ENCODE results near the gene ZNF764. TPM values are rescaled to one million over a fixed set of nuclear protein-coding genes. Genes with fewer than 3 reads are reported as not detected.
"Not testable (repeated sequence)": the region's sequence is repeated elsewhere in the genome, so short reads cannot be mapped to it uniquely, and the experiment has no call there.

ZNF764 gene
- polyA plus RNA-seq, 1 donor (not counting 4 experiments of a cell fraction or from before 2014, with no cell fraction given) = 1.6 TPM

- DNase-seq (ENCODE audit: low read depth, low spot score) = no peak
- dilution Hi-C loops (cut with MboI; ENCODE audit: extremely low pct_ligation_motif_present, low sequenced_read_pairs) = no loop called here
Observed at GRCh38 chr16:30600215-30600614, 42.0 kb upstream of the ZNF764 start.

GRCh38 chr16:30592871-30593270 lies 34.7 kb upstream of the ZNF764 start:
- H3K9me1 ChIP-seq (ENCODE audit: control insufficient read depth, extremely low read depth, insufficient read depth, low read length) = no peaks in the 10 kb centered on the region
- dilution Hi-C loops (cut with MboI; ENCODE audit: extremely low pct_ligation_motif_present, low sequenced_read_pairs) = no loop called here

More at GRCh38 chr16:30600215-30600614, 42.0 kb upstream of the ZNF764 start:
- no peak overlapping the region for H2AFZ ChIP-seq (ENCODE audit: control insufficient read depth, low read length)
- H4K20me1 ChIP-seq (ENCODE audit: control insufficient read depth, extremely low read depth, insufficient read depth, low read length) = no peaks in the 10 kb centered on the region
- no peak for TF ChIP-seq CTCF (optimal IDR thresholded peaks at IDR 0.05 in 1 of 3, IDR thresholded peaks at IDR 0.05 in 1 of 3, conservative IDR thresholded peaks at IDR 0.05 in 1 of 3; ENCODE audit: extremely low read depth in 1 of 3, insufficient read depth in 2 of 3, low read length in 3 of 3)
- TF ChIP-seq EZH2 (IDR thresholded peaks at IDR 0.05; ENCODE audit: low read length) = no peak
- H3K4me2 ChIP-seq (ENCODE audit: control insufficient read depth, extremely low read depth, insufficient read depth, low read depth, low read length) = no peak overlapping the region
- H3K36me3 ChIP-seq (ENCODE audit: control insufficient read depth in 2 of 2, extremely low read depth in 1 of 2, insufficient read depth in 2 of 2, low read length in 2 of 2) = peaks cover 9 to 10% of the 10 kb centered on the region in 2 experiments
- no peaks in the 10 kb centered on the region for H3K27me3 ChIP-seq (ENCODE audit: control insufficient read depth, extremely low read depth, insufficient read depth, low read length)
- H3K9me3 ChIP-seq (ENCODE audit: control insufficient read depth, low read depth, low read length) = no peaks in the 10 kb centered on the region
- H3K27ac ChIP-seq (ENCODE audit: control insufficient read depth, insufficient read depth, low read length) = no peak overlapping the region
- H3K9me1 ChIP-seq (ENCODE audit: control insufficient read depth, extremely low read depth, insufficient read depth, low read length) = no peaks in the 10 kb centered on the region
- H3K79me2 ChIP-seq (ENCODE audit: control insufficient read depth, insufficient read depth, low read length) = no peaks in the 10 kb centered on the region
- no peak overlapping the region for H3K4me3 ChIP-seq (ENCODE audit: control insufficient read depth in 2 of 3, extremely low read depth in 1 of 3, insufficient read depth in 2 of 3, low read depth in 1 of 3, low read length in 3 of 3)
- H3K4me1 ChIP-seq (ENCODE audit: control insufficient read depth, extremely low read depth, insufficient read depth, low read length) = peaks cover 14% of the 10 kb centered on the region
- no peak for FAIRE-seq
- H3K9ac ChIP-seq (ENCODE audit: control insufficient read depth, extremely low read depth, insufficient read depth, low read length) = no peak overlapping the region

GRCh38 chr16:30590869-30591268 lies 32.7 kb upstream of the ZNF764 start:
- H2AFZ ChIP-seq (ENCODE audit: control insufficient read depth, low read length); DNase-seq (ENCODE audit: low read depth, low spot score); H3K9me1 ChIP-seq (ENCODE audit: control insufficient read depth, extremely low read depth, insufficient read depth, low read length); H3K27ac ChIP-seq (ENCODE audit: control insufficient read depth, insufficient read depth, low read length); FAIRE-seq; H3K4me2 ChIP-seq (ENCODE audit: control insufficient read depth, extremely low read depth, insufficient read depth, low read depth, low read length); H3K4me3 ChIP-seq (ENCODE audit: control insufficient read depth in 2 of 3, extremely low read depth in 1 of 3, insufficient read depth in 2 of 3, low read depth in 1 of 3, low read length in 3 of 3); H3K9ac ChIP-seq (ENCODE audit: control insufficient read depth, extremely low read depth, insufficient read depth, low read length); H3K36me3 ChIP-seq (ENCODE audit: control insufficient read depth in 2 of 2, extremely low read depth in 1 of 2, insufficient read depth in 2 of 2, low read length in 2 of 2); H3K27me3 ChIP-seq (ENCODE audit: control insufficient read depth, extremely low read depth, insufficient read depth, low read length); H4K20me1 ChIP-seq (ENCODE audit: control insufficient read depth, extremely low read depth, insufficient read depth, low read length); dilution Hi-C loops (cut with MboI; ENCODE audit: extremely low pct_ligation_motif_present, low sequenced_read_pairs); H3K79me2 ChIP-seq (ENCODE audit: control insufficient read depth, insufficient read depth, low read length); H3K4me1 ChIP-seq (ENCODE audit: control insufficient read depth, extremely low read depth, insufficient read depth, low read length); H3K9me3 ChIP-seq (ENCODE audit: control insufficient read depth, low read depth, low read length): not testable (repeated sequence)

More at GRCh38 chr16:30592871-30593270, 34.7 kb upstream of the ZNF764 start:
- Histone ChIP-seq H3K27me3 (ENCODE audit: control insufficient read depth, extremely low read depth, insufficient read depth, low read length) (no peaks in the 10 kb centered on the region), H3K9ac (ENCODE audit: control insufficient read depth, extremely low read depth, insufficient read depth, low read length) (no peak overlapping the region), H3K27ac (ENCODE audit: control insufficient read depth, insufficient read depth, low read length) (no peak overlapping the region), H3K4me3 (ENCODE audit: control insufficient read depth in 2 of 3, extremely low read depth in 1 of 3, insufficient read depth in 2 of 3, low read depth in 1 of 3, low read length in 3 of 3) (no peak overlapping the region), H3K79me2 (ENCODE audit: control insufficient read depth, insufficient read depth, low read length) (no peaks in the 10 kb centered on the region), H3K4me1 (ENCODE audit: control insufficient read depth, extremely low read depth, insufficient read depth, low read length) (no peaks in the 10 kb centered on the region), H2AFZ (ENCODE audit: control insufficient read depth, low read length) (no peak overlapping the region), H4K20me1 (ENCODE audit: control insufficient read depth, extremely low read depth, insufficient read depth, low read length) (no peaks in the 10 kb centered on the region), H3K9me3 (ENCODE audit: control insufficient read depth, low read depth, low read length) (no peaks in the 10 kb centered on the region), H3K4me2 (ENCODE audit: control insufficient read depth, extremely low read depth, insufficient read depth, low read depth, low read length) (no peak overlapping the region), H3K36me3 (ENCODE audit: control insufficient read depth in 2 of 2, extremely low read depth in 1 of 2, insufficient read depth in 2 of 2, low read length in 2 of 2) (peaks cover 0 to 3% of the 10 kb centered on the region in 2 experiments)
- FAIRE-seq = no peak
- no peak for DNase-seq (ENCODE audit: low read depth, low spot score)
- no peak for TF ChIP-seq CTCF (optimal IDR thresholded peaks at IDR 0.05 in 1 of 3, IDR thresholded peaks at IDR 0.05 in 1 of 3, conservative IDR thresholded peaks at IDR 0.05 in 1 of 3; ENCODE audit: extremely low read depth in 1 of 3, insufficient read depth in 2 of 3, low read length in 3 of 3)
- no peak for TF ChIP-seq EZH2 (IDR thresholded peaks at IDR 0.05; ENCODE audit: low read length)

- H3K79me2 ChIP-seq (ENCODE audit: control insufficient read depth, insufficient read depth, low read length) = peaks cover 15% of the 10 kb centered on the region
- H3K9me3 ChIP-seq (ENCODE audit: control insufficient read depth, low read depth, low read length); DNase-seq (ENCODE audit: low read depth, low spot score); FAIRE-seq; H3K27me3 ChIP-seq (ENCODE audit: control insufficient read depth, extremely low read depth, insufficient read depth, low read length); H2AFZ ChIP-seq (ENCODE audit: control insufficient read depth, low read length); H3K36me3 ChIP-seq (ENCODE audit: control insufficient read depth in 2 of 2, extremely low read depth in 1 of 2, insufficient read depth in 2 of 2, low read length in 2 of 2); H3K4me1 ChIP-seq (ENCODE audit: control insufficient read depth, extremely low read depth, insufficient read depth, low read length); H3K4me2 ChIP-seq (ENCODE audit: control insufficient read depth, extremely low read depth, insufficient read depth, low read depth, low read length); H3K4me3 ChIP-seq (ENCODE audit: control insufficient read depth in 2 of 3, extremely low read depth in 1 of 3, insufficient read depth in 2 of 3, low read depth in 1 of 3, low read length in 3 of 3); dilution Hi-C loops (cut with MboI; ENCODE audit: extremely low pct_ligation_motif_present, low sequenced_read_pairs); H3K27ac ChIP-seq (ENCODE audit: control insufficient read depth, insufficient read depth, low read length); H3K9ac ChIP-seq (ENCODE audit: control insufficient read depth, extremely low read depth, insufficient read depth, low read length); H3K9me1 ChIP-seq (ENCODE audit: control insufficient read depth, extremely low read depth, insufficient read depth, low read length); H4K20me1 ChIP-seq (ENCODE audit: control insufficient read depth, extremely low read depth, insufficient read depth, low read length): not testable (repeated sequence)
Observed at GRCh38 chr16:30589582-30589981, 31.4 kb upstream of the ZNF764 start.
